Activated CD4-positive, alpha-beta memory T cell treated with anti-CD3 and anti-CD28 coated beads for 36 hours (primary cell): ENCODE measurements around the gene IQUB. TPM values are rescaled to one million over a fixed set of nuclear protein-coding genes. Genes with fewer than 3 reads are reported as not detected.
"Not testable (repeated sequence)": the region's sequence is repeated elsewhere in the genome, so short reads cannot be mapped to it uniquely, and the experiment has no call there.

Experiments used
- CTCF ChIA-PET: fragments of 350-600 bp; sonication (Branson Sonifier 250); formaldehyde crosslinking; loops from one replicate; lab custom pipeline; 2021; ENCODE audit warnings: antibody characterized with exemption, inconsistent platforms; lab: Charles Lee
- POLR2A ChIA-PET: fragments of 350-600 bp; sonication (Branson Sonifier 250); formaldehyde crosslinking; loops from one replicate; lab custom pipeline; 2021; ENCODE audit warnings: antibody characterized with exemption; lab: Charles Lee
- DNase-seq: peaks from one replicate; pipeline ENCODE4 v3.0.0-alpha.2; 2020
- H3K27ac Mint-ChIP-seq: one replicate; pipeline ENCODE4 v1.8.0; 2021; ENCODE audit warnings: mixed read lengths
- H3K27me3 Mint-ChIP-seq: one replicate; pipeline ENCODE4 v1.8.0; 2021; ENCODE audit warnings: mixed read lengths
- H3K36me3 Mint-ChIP-seq: one replicate; pipeline ENCODE4 v1.8.0; 2021; ENCODE audit warnings: mixed read lengths
- H3K4me1 Mint-ChIP-seq: one replicate; pipeline ENCODE4 v1.8.0; 2021; ENCODE audit warnings: low read depth, mixed read lengths
- H3K4me3 Mint-ChIP-seq: one replicate; pipeline ENCODE4 v1.8.0; 2021; ENCODE audit warnings: mild to moderate bottlenecking, mixed read lengths
- H3K9me3 Mint-ChIP-seq: one replicate; pipeline ENCODE4 v1.8.0; 2021; ENCODE audit warnings: mixed read lengths
- intact Hi-C: fragments of 100-400 bp; cut with micrococcal nuclease; formaldehyde crosslinking; loops from one replicate; pipeline ENCODE4 v1.15.1; 2023
- total RNA-seq, 2 experiments: library from RNA; stranded (reverse); gene quantifications; one replicate each; pipeline ENCODE4 v1.2.3, GENCODE V29; 2021

The IQUB gene
- total RNA-seq, 2 experiments from 2014 or later = 0.10 TPM; not detected in 1

GRCh38 chr7:123538189-123538714 lies 3.9 kb upstream of the IQUB start:
- H3K27ac Mint-ChIP-seq = no peak overlapping the region
- peaks cover 24% of the 10 kb centered on the region for H3K4me1 Mint-ChIP-seq
- H3K36me3 Mint-ChIP-seq = peaks cover 6% of the 10 kb centered on the region
- ChIA-PET POLR2A (no interaction called here), CTCF (no interaction called here)
- peaks cover 6% of the 10 kb centered on the region for H3K27me3 Mint-ChIP-seq
- no peak overlapping the region for H3K4me3 Mint-ChIP-seq
- no peak for DNase-seq
- intact Hi-C loops = no loop called here
- no peaks in the 10 kb centered on the region for H3K9me3 Mint-ChIP-seq

GRCh38 chr7:123537026-123537642 lies 2.7 kb upstream of the IQUB start:
- Mint-ChIP-seq H3K9me3 (no peaks in the 10 kb centered on the region), H3K27ac (no peak overlapping the region), H3K27me3 (peaks cover 12% of the 10 kb centered on the region), H3K36me3 (peaks cover 6% of the 10 kb centered on the region), H3K4me3 (no peak overlapping the region), H3K4me1 (peaks cover 29% of the 10 kb centered on the region)
- DNase-seq = no peak
- POLR2A ChIA-PET = no interaction called here
- CTCF ChIA-PET = interaction anchor here (0.7 kb wide), 1 partner anchor 43 kb away, joined by 3 read pairs; no protein-coding TSS in a partner anchor
- intact Hi-C loops = no loop called here

GRCh38 chr7:123535517-123535916 lies 1.1 kb upstream of the IQUB start:
- no peak for DNase-seq
- Mint-ChIP-seq H3K27ac (no peak overlapping the region), H3K4me1 (peaks cover 29% of the 10 kb centered on the region), H3K27me3 (peaks cover 19% of the 10 kb centered on the region), H3K4me3 (no peak overlapping the region), H3K9me3 (no peaks in the 10 kb centered on the region), H3K36me3 (no peaks in the 10 kb centered on the region)
- intact Hi-C loops = loop anchor here (1.0 kb wide), 1 partner anchor 41 kb away; no protein-coding TSS in a partner anchor
- POLR2A ChIA-PET = interaction anchor here (1.2 kb wide), 1 partner anchor 22 kb away, joined by 3 read pairs; the partner anchor contains the start of gene NDUFA5
- CTCF ChIA-PET = interaction anchor here (2.1 kb wide), 1 partner anchor 41 kb away, joined by 10 read pairs; no protein-coding TSS in a partner anchor

DNA sequence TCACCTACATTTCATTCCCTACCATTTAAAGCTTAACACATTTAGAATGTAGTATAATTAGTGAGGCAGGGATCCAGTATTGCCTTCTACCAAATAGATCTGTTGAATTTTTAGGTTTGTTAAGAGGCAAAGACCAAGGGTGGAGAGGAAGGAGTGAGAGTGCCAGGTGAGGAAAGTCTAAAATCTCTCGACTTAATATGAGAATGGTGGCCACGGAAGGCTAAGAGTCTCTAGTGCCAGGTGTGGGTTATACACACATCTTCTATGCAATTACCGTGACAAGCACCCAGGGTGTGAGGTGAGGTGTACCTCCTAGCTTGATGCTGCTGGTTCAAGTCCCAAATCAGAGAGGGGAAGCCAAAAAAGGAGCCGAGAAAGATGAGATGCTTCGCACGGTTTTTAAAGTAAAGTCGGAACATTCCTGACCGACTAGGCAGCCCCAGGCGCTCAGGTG lies 439 bp downstream of the IQUB start:
- intact Hi-C loops = loop anchor here (1.0 kb wide), 2 partner anchors 23 to 215 kb away; partner anchors contain the start of genes NDUFA5 and WASL
- Mint-ChIP-seq H3K27me3 (peaks cover 20% of the 10 kb centered on the region), H3K4me1 (peaks cover 28% of the 10 kb centered on the region), H3K4me3 (peak overlapping the region; percentile 78), H3K27ac (peak overlapping the region; percentile 5), H3K9me3 (no peaks in the 10 kb centered on the region), H3K36me3 (no peaks in the 10 kb centered on the region)
- POLR2A ChIA-PET = interaction anchor here (0.7 kb wide), 2 partner anchors 24 to 215 kb away, joined by 3 to 4 read pairs; partner anchors contain the start of genes NDUFA5 and WASL
- DNase-seq = no peak
- CTCF ChIA-PET = interaction anchor here (1.4 kb wide), 1 partner anchor 24 kb away, joined by 3 read pairs; the partner anchor contains the start of gene NDUFA5

GRCh38 chr7:123533553-123533917 lies 860 bp downstream of the IQUB start:
- intact Hi-C loops = no loop called here
- POLR2A ChIA-PET = no interaction called here

GRCh38 chr7:123532788-123533552 lies 1.4 kb downstream of the IQUB start:
- H3K4me3 Mint-ChIP-seq = peak overlapping the region; percentile 37
- peaks cover 25% of the 10 kb centered on the region for H3K27me3 Mint-ChIP-seq
- H3K36me3 Mint-ChIP-seq, H3K9me3 Mint-ChIP-seq, H3K27ac Mint-ChIP-seq, CTCF ChIA-PET, intact Hi-C loops: not testable (repeated sequence)
- DNase-seq = peak; percentile 50
- POLR2A ChIA-PET = interaction anchor here (0.8 kb wide), 1 partner anchor 217 kb away, joined by 3 read pairs; no protein-coding TSS in a partner anchor
- peaks cover 21% of the 10 kb centered on the region for H3K4me1 Mint-ChIP-seq

More at GRCh38 chr7:123533553-123533917, 860 bp downstream of the IQUB start:
- no peaks in the 10 kb centered on the region for H3K36me3 Mint-ChIP-seq
- CTCF ChIA-PET = no interaction called here
- H3K27me3 Mint-ChIP-seq = peaks cover 20% of the 10 kb centered on the region
- H3K4me3 Mint-ChIP-seq = peak overlapping the region; percentile 78
- H3K4me1 Mint-ChIP-seq = peaks cover 27% of the 10 kb centered on the region
- H3K27ac Mint-ChIP-seq = no peak overlapping the region
- no peaks in the 10 kb centered on the region for H3K9me3 Mint-ChIP-seq
- DNase-seq = no peak

GRCh38 chr7:123532343-123532742 lies 2.1 kb downstream of the IQUB start:
- POLR2A ChIA-PET = interaction anchor here (0.8 kb wide), 1 partner anchor 217 kb away, joined by 3 read pairs; no protein-coding TSS in a partner anchor
- Mint-ChIP-seq H3K4me1 (peaks cover 21% of the 10 kb centered on the region), H3K4me3 (peak overlapping the region; percentile 50), H3K27me3 (peaks cover 25% of the 10 kb centered on the region)
- DNase-seq, intact Hi-C loops, CTCF ChIA-PET, H3K9me3 Mint-ChIP-seq, H3K36me3 Mint-ChIP-seq, H3K27ac Mint-ChIP-seq: not testable (repeated sequence)

- CTCF ChIA-PET, H3K4me3 Mint-ChIP-seq, POLR2A ChIA-PET, H3K27ac Mint-ChIP-seq, DNase-seq, H3K36me3 Mint-ChIP-seq, intact Hi-C loops, H3K9me3 Mint-ChIP-seq: not testable (repeated sequence)
- Mint-ChIP-seq H3K27me3 (peaks cover 31% of the 10 kb centered on the region), H3K4me1 (peaks cover 16% of the 10 kb centered on the region)
Measured at GRCh38 chr7:123530035-123530591, 4.3 kb downstream of the IQUB start.

GRCh38 chr7:123528265-123528664 lies 6.1 kb downstream of the IQUB start:
- Mint-ChIP-seq H3K4me3 (no peak overlapping the region), H3K9me3 (no peaks in the 10 kb centered on the region), H3K27ac (no peak overlapping the region), H3K4me1 (peaks cover 5% of the 10 kb centered on the region), H3K36me3 (no peaks in the 10 kb centered on the region), H3K27me3 (peaks cover 25% of the 10 kb centered on the region)
- ChIA-PET POLR2A (no interaction called here), CTCF (interaction anchor here (1.0 kb wide), 1 partner anchor 34 kb away, joined by 3 read pairs; no protein-coding TSS in a partner anchor)
- DNase-seq = no peak
- intact Hi-C loops = no loop called here

DNA sequence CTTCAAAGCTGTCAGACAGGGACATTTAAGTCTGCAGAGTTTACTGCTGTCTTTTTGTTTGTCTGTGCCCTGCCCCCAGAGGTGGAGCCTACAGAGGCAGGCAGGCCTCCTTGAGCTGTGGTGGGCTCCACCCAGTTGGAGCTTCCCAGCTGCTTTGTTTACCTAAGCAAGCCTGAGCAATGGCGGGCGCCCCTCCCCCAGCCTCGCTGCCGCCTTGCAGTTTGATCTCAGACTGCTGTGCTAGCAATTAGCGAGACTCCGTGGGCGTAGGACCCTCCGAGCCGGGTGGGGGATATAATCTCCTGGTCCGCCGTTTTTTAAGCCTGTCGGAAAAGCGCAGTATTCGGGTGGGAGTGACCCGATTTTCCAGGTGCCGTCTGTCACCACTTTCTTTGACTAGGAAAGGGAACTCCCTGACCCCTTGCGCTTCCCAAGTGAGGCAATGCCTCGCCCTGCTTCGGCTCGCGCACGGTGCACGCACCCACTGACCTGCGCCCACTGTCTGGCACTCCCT lies 6.6 kb downstream of the IQUB start:
- DNase-seq, H3K4me3 Mint-ChIP-seq, H3K36me3 Mint-ChIP-seq, intact Hi-C loops, H3K4me1 Mint-ChIP-seq, H3K9me3 Mint-ChIP-seq, POLR2A ChIA-PET, H3K27ac Mint-ChIP-seq, CTCF ChIA-PET: not testable (repeated sequence)
- H3K27me3 Mint-ChIP-seq = peaks cover 21% of the 10 kb centered on the region

DNA sequence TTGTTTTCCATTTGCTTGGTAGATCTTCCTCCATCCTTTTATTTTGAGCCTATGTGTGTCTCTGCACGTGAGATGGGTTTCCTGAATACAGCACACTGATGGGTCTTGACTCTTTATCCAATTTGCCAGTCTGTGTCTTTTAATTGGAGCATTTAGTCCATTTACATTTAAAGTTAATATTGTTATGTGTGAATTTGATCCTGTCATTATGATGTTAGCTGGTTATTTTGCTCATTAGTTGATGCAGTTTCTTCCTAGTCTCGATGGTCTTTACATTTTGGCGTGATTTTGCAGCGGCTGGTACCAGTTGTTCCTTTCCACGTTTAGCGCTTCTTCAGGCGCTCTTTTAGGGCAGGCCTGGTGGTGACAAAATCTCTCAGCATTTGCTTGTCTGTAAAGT lies 7.9 kb downstream of the IQUB start:
- H3K27ac Mint-ChIP-seq, H3K36me3 Mint-ChIP-seq, DNase-seq, CTCF ChIA-PET, intact Hi-C loops, H3K4me1 Mint-ChIP-seq, POLR2A ChIA-PET, H3K9me3 Mint-ChIP-seq, H3K4me3 Mint-ChIP-seq: not testable (repeated sequence)
- H3K27me3 Mint-ChIP-seq = peaks cover 16% of the 10 kb centered on the region
